Esophagus muscularis mucosa (tissue), 4 donors: ENCODE measurements around the gene TNFRSF1B. TPM values are rescaled to one million over a fixed set of nuclear protein-coding genes. Genes with fewer than 3 reads are reported as not detected.

ENCODE experiments used
- DNase-seq: peaks from one replicate; pipeline ENCODE4 v3.0.0-alpha.2; 2017; ENCODE audit errors: extremely low spot score
- H3K27ac ChIP-seq, 4 donors: fragments of 200-600 bp; sonication (generic); replicated peaks in 1 of 4; 1 replicate in 3 of 4; 2 replicates in 1 of 4; pipeline ENCODE4 v1.5.1; 2016 to 2019; ENCODE audit warnings: mild to moderate bottlenecking in 1 of 4
- H3K27me3 ChIP-seq, 4 donors: fragments of 200-600 bp; sonication (generic); one replicate each; pipeline versions ENCODE4 v1.5.1 to v1.6.0; 2016 to 2019
- H3K36me3 ChIP-seq, 4 donors: fragments of 200-600 bp; sonication (generic); one replicate each; pipeline ENCODE4 v1.5.1; 2016 to 2019
- H3K4me1 ChIP-seq, 4 donors: fragments of 200-600 bp; sonication (generic); one replicate each; pipeline ENCODE4 v1.5.1; 2016 to 2019
- H3K4me3 ChIP-seq, 4 donors: fragments of 200-600 bp; sonication (generic); 1 replicate in 2 of 4; 2 replicates in 2 of 4; pipeline ENCODE4 v1.5.1; 2016 to 2019; ENCODE audit warnings: mild to moderate bottlenecking in 4 of 4, moderate library complexity in 1 of 4
- H3K9me3 ChIP-seq, 4 donors: fragments of 200-600 bp; sonication (generic); 1 replicate in 3 of 4; 2 replicates in 1 of 4; pipeline ENCODE4 v1.5.1; 2016 to 2019
- EP300 ChIP-seq: sonication (generic); formaldehyde crosslinking; IDR thresholded peaks from one replicate; pipeline ENCODE4 v1.6.1; 2017; ENCODE audit warnings: antibody characterized with exemption
- POLR2A ChIP-seq: fragments of 450-650 bp; IDR thresholded peaks from one replicate; pipeline ENCODE4 v1.6.1; 2017; ENCODE audit warnings: antibody characterized with exemption, moderate library complexity, mild to moderate bottlenecking, low read depth
- POLR2AphosphoS5 ChIP-seq, 2 donors: sonication (generic); formaldehyde crosslinking; IDR thresholded peaks; one replicate each; pipeline ENCODE4 v1.6.1; 2017; ENCODE audit warnings: antibody characterized with exemption in 2 of 2
- WGBS: methylation state at CpG from one replicate; pipeline ENCODE4 v1.1.5; 2018; 5-methylcytosine and 5-hydroxymethylcytosine counted together
- intact Hi-C: fragments of 100-400 bp; cut with DNase I; formaldehyde crosslinking; loops from one replicate; pipeline ENCODE4 v1.15.1; 2023
- total RNA-seq, 4 donors: library from RNA; depleted of rRNA; stranded (reverse); fragments of >200 nt; gene quantifications; one replicate each; pipeline versions ENCODE4 v1.1.0 to v1.2.1, GENCODE V29; 2016
- TF ChIP-seq, protein P1 (sequence below), 3 experiments: fragments of 200-600 bp in 2 of 3; fragments of 450-650 bp in 1 of 3; sonication (generic) in 2 of 3; IDR thresholded peaks; one replicate each; pipeline ENCODE4 v1.5.1; 2017 to 2019; ENCODE audit warnings: antibody characterized with exemption in 3 of 3, mild to moderate bottlenecking in 2 of 3, moderate library complexity in 1 of 3

Gene TNFRSF1B
- total RNA-seq, 4 donors from 2014 or later: 15.4 to 55.5 (median 32.4) TPM

GRCh38 chr1:12177999-12178441 is 11.2 kb downstream of the TNFRSF1B start:
- TF ChIP-seq POLR2AphosphoS5 (IDR thresholded peaks at IDR 0.05) (no peak), EP300 (no peak)
- TF ChIP-seq, protein P1, sequence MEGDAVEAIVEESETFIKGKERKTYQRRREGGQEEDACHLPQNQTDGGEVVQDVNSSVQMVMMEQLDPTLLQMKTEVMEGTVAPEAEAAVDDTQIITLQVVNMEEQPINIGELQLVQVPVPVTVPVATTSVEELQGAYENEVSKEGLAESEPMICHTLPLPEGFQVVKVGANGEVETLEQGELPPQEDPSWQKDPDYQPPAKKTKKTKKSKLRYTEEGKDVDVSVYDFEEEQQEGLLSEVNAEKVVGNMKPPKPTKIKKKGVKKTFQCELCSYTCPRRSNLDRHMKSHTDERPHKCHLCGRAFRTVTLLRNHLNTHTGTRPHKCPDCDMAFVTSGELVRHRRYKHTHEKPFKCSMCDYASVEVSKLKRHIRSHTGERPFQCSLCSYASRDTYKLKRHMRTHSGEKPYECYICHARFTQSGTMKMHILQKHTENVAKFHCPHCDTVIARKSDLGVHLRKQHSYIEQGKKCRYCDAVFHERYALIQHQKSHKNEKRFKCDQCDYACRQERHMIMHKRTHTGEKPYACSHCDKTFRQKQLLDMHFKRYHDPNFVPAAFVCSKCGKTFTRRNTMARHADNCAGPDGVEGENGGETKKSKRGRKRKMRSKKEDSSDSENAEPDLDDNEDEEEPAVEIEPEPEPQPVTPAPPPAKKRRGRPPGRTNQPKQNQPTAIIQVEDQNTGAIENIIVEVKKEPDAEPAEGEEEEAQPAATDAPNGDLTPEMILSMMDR (IDR thresholded peaks at IDR 0.05): no peak
- Histone ChIP-seq H3K27ac (peak overlapping the region; percentile 38 to 72 (median 62)), H3K36me3 (no peaks in the 10 kb centered on the region), H3K27me3 (peaks cover 0 to 24% (median 0%) of the 10 kb centered on the region in 4 donors), H3K4me3 (no peak overlapping the region), H3K4me1 (peaks cover 70 to 98% (median 87%) of the 10 kb centered on the region in 4 donors), H3K9me3 (no peaks in the 10 kb centered on the region)
- 33% methylated on average over 14 of the region's 14 CpGs for WGBS
- no peak for DNase-seq
- intact Hi-C loops: no loop called here

DNA sequence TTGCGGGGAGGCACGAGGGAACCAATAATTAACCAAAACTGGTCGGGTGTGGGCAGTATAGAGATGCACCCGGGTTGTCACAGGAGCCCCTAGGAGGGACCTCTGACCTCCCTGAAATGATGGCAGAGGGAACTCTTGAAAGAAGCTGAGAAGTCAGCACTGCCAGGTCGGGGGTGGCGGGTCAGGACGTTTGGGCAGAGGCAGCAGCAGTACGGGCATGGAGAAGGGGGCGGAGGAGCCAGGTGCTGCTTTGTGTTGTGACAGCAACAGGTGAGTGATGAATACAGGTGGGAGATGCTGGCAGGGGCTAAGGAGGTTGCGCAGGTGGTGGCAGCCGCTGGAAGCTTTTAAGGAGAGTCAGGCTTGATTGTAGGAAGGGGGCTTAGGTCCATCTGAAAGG is 11.7 kb downstream of the TNFRSF1B start:
- Histone ChIP-seq H3K27ac (peak overlapping the region; percentile 40 to 72 (median 62)), H3K36me3 (no peaks in the 10 kb centered on the region), H3K4me3 (no peak overlapping the region), H3K9me3 (no peaks in the 10 kb centered on the region), H3K4me1 (peaks cover 68 to 95% (median 84%) of the 10 kb centered on the region in 4 donors), H3K27me3 (peaks cover 0 to 24% (median 0%) of the 10 kb centered on the region in 4 donors)
- WGBS: 69% methylated on average over 11 of the region's 11 CpGs
- DNase-seq: no peak
- intact Hi-C loops: no loop called here
- TF ChIP-seq, protein P1 (IDR thresholded peaks at IDR 0.05): no peak
- TF ChIP-seq POLR2AphosphoS5 (IDR thresholded peaks at IDR 0.05): no peak

DNA sequence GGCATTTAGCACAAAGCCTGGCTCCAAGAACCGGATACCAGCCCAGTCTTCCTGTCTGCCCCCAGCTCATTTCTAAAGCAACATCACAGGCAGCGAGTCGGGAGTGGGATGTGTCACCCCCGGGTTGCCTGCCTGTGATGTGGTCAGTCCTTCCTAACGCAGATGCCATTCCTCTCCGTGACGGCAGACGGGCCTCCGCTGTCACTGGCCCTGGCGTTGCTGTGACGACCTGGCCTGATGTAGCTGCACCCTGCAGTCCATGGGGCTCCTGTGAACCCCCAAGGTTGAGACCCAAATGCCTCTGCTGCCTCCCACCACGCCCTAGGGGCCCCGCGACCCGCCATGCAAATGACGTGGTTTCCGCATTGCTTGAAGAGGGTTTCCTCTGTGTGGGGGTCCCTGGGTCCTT is 12.3 kb downstream of the TNFRSF1B start:
- H3K4me3 ChIP-seq: no peak overlapping the region
- peaks cover 0 to 24% (median 0%) of the 10 kb centered on the region in 4 donors for H3K27me3 ChIP-seq
- DNase-seq: no peak
- TF ChIP-seq EP300: no peak
- peak; percentile 37 to 39 for TF ChIP-seq POLR2AphosphoS5 (IDR thresholded peaks at IDR 0.05)
- WGBS: 70% methylated on average over 5 of the region's 17 CpGs
- peak overlapping the region; percentile 57 to 72 (median 65) for H3K27ac ChIP-seq
- peaks cover 69 to 95% (median 86%) of the 10 kb centered on the region in 4 donors for H3K4me1 ChIP-seq
- intact Hi-C loops: no loop called here
- no peaks in the 10 kb centered on the region for H3K9me3 ChIP-seq
- H3K36me3 ChIP-seq: no peaks in the 10 kb centered on the region

DNA sequence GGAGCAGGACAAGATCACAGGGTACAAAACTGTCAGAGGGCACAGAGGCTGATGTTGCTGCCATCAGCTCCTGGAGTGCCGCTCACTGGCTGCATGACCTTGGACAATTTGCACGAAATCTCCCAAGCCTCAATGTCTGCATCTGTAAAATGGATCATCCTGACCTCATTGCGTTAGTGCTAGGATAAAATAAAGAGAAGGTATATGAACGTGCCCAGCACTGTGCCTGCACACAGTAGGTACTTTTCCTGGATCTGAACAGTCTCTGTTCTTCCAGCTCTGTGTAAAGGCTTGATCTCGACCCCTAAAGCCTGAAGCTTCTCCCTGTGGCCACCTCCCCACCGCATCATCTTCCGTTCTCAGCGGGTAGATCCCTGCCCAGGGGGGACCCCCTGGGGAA is 12.9 kb downstream of the TNFRSF1B start:
- no peak for DNase-seq
- Histone ChIP-seq H3K27me3 (peaks cover 0 to 28% (median 0%) of the 10 kb centered on the region in 4 donors), H3K9me3 (no peaks in the 10 kb centered on the region), H3K4me3 (no peak overlapping the region), H3K36me3 (no peaks in the 10 kb centered on the region), H3K4me1 (peaks cover 67 to 95% (median 86%) of the 10 kb centered on the region in 4 donors), H3K27ac (peak overlapping the region; percentile 57 to 72 (median 65))
- WGBS: 95% methylated on average over 8 of the region's 8 CpGs
- intact Hi-C loops: no loop called here
- TF ChIP-seq EP300 (no peak), POLR2AphosphoS5 (IDR thresholded peaks at IDR 0.05) (no peak)

DNA sequence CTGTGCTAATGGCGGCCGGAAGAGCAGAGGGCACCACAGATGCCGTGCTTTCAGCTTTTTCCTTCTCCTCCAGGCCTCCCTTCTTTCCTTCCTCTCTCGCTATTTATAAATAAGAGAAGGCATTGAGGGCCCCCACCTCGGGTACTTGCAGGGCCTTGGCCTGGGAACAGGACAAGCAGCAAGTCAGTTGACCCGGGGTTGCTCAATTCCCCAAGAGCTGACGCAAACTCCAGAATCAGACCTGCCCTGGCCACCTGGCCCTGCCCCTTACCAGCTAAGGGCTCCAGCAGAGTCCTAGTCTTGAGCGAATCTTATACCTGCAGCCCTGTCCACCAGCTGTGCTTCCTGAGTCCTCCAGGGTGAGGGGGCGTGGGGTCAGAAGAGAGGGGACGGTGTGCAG is 13.5 kb downstream of the TNFRSF1B start:
- Histone ChIP-seq H3K36me3 (no peaks in the 10 kb centered on the region), H3K9me3 (no peaks in the 10 kb centered on the region), H3K27ac (peak overlapping the region; percentile 57 to 72 (median 65)), H3K4me3 (no peak overlapping the region), H3K4me1 (peaks cover 67 to 95% (median 86%) of the 10 kb centered on the region in 4 donors), H3K27me3 (peaks cover 0 to 34% (median 0%) of the 10 kb centered on the region in 4 donors)
- TF ChIP-seq POLR2AphosphoS5 (IDR thresholded peaks at IDR 0.05): peak; percentile 26 to 40
- TF ChIP-seq, protein P1 (IDR thresholded peaks at IDR 0.05): no peak
- WGBS: 65% methylated on average over 10 of the region's 10 CpGs
- DNase-seq: no peak
- intact Hi-C loops: no loop called here

DNA sequence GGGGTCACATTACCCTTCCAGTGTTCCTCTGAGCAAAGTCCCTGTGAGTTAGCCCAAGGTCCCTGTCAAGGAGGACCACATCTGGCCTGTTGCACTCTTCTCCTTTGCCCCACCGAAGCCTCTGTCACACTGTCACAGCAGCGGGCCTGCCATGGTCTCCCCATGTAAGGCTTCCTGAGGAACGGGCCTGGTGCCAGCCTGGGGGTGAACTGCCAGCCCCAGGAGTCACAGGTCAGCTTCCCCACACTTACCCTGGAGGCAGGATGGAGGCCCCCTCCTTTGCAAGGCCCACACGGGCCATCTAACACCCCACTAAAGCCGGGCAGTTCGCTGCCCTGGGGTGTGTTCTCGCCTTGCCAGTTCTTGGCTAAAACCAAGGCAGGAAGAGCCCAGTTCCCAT is 14.1 kb downstream of the TNFRSF1B start:
- Histone ChIP-seq H3K36me3 (no peaks in the 10 kb centered on the region), H3K9me3 (no peaks in the 10 kb centered on the region), H3K27ac (peak overlapping the region; percentile 57 to 69 (median 65)), H3K4me3 (no peak overlapping the region), H3K27me3 (peaks cover 0 to 40% (median 0%) of the 10 kb centered on the region in 4 donors), H3K4me1 (peaks cover 67 to 95% (median 88%) of the 10 kb centered on the region in 4 donors)
- 82% methylated on average over 7 of the region's 7 CpGs for WGBS
- intact Hi-C loops: no loop called here
- DNase-seq: no peak
- TF ChIP-seq EP300: no peak
- no peak for TF ChIP-seq POLR2AphosphoS5 (IDR thresholded peaks at IDR 0.05)
- no peak for TF ChIP-seq POLR2A
- TF ChIP-seq, protein P1 (IDR thresholded peaks at IDR 0.05): no peak
